Thoracic aorta (tissue), 2 donors: ENCODE data around the gene HECW1. TPM values are rescaled to one million over a fixed set of nuclear protein-coding genes. Genes with fewer than 3 reads are reported as not detected.

ENCODE experiments used
- ATAC-seq: fragments of 150-250 bp; one replicate; pipeline ENCODE4 v1.8.0; 2017; ENCODE audit warnings: low read depth; ENCODE audit not compliant: insufficient number of reproducible peaks, low FRiP score
- DNase-seq: peaks from one replicate; pipeline ENCODE4 v3.0.0-alpha.2; 2020; ENCODE audit warnings: low spot score
- H3K27ac ChIP-seq, 2 donors: fragments of 200-600 bp; sonication (generic); 1 replicate in 1 of 2; 2 replicates in 1 of 2; pipeline ENCODE4 v1.5.1; 2016; ENCODE audit warnings: mild to moderate bottlenecking in 2 of 2, moderate library complexity in 2 of 2
- H3K27me3 ChIP-seq: fragments of 200-600 bp; sonication (generic); replicated peaks from 2 replicates; pipeline ENCODE4 v1.6.0; 2016; ENCODE audit warnings: mild to moderate bottlenecking; ENCODE audit not compliant: insufficient read depth
- H3K36me3 ChIP-seq: fragments of 200-600 bp; sonication (generic); one replicate; pipeline ENCODE4 v1.5.1; 2016
- H3K4me1 ChIP-seq, 2 donors: fragments of 200-600 bp; sonication (generic); 1 replicate in 1 of 2; 2 replicates in 1 of 2; pipeline versions ENCODE4 v1.5.1 to v1.6.0; 2016; ENCODE audit warnings: low read depth in 2 of 2, mild to moderate bottlenecking in 1 of 2; ENCODE audit not compliant: control insufficient read depth in 1 of 2
- H3K4me3 ChIP-seq: fragments of 200-600 bp; sonication (generic); 2 replicates; pipeline ENCODE4 v1.5.1; 2016; ENCODE audit warnings: mild to moderate bottlenecking
- H3K9me3 ChIP-seq: fragments of 200-600 bp; sonication (generic); 2 replicates; pipeline ENCODE4 v1.5.1; 2016
- CTCF ChIP-seq: fragments of 200-600 bp; sonication (generic); IDR thresholded peaks from one replicate; pipeline ENCODE4 v1.5.1; 2019; ENCODE audit warnings: antibody characterized with exemption
- total RNA-seq, 2 donors: library from RNA; depleted of rRNA; stranded (reverse); fragments of >200 nt; gene quantifications; one replicate each; pipeline versions ENCODE4 v1.1.0 to v1.2.3, GENCODE V29; 2016

The HECW1 gene
- total RNA-seq, 2 donors from 2014 or later, result 0.28 to 2.3 TPM

GRCh38 chr7:43600056-43600455, 487.6 kb downstream of the HECW1 start:
- H3K4me3 ChIP-seq, result no peak overlapping the region
- peaks cover 12% of the 10 kb centered on the region for H3K36me3 ChIP-seq
- TF ChIP-seq CTCF, result no peak
- H3K9me3 ChIP-seq, result no peaks in the 10 kb centered on the region
- peaks cover 24 to 48% of the 10 kb centered on the region in 2 donors for H3K4me1 ChIP-seq
- H3K27ac ChIP-seq, result no peak overlapping the region
- no peak for DNase-seq
- no peak for ATAC-seq
- H3K27me3 ChIP-seq, result no peaks in the 10 kb centered on the region

- no peak for TF ChIP-seq CTCF
- no peaks in the 10 kb centered on the region for H3K9me3 ChIP-seq
- no peak for DNase-seq
These were observed 489.8 kb downstream of the HECW1 start for GRCh38 chr7:43602256-43602655.

GRCh38 chr7:43604251-43604650, 491.8 kb downstream of the HECW1 start:
- Histone ChIP-seq H3K36me3 (peaks cover 7% of the 10 kb centered on the region), H3K4me3 (no peak overlapping the region), H3K4me1 (peaks cover 16 to 37% of the 10 kb centered on the region in 2 donors), H3K27ac (no peak overlapping the region), H3K27me3 (no peaks in the 10 kb centered on the region), H3K9me3 (no peaks in the 10 kb centered on the region)
- DNase-seq, result no peak
- no peak for ATAC-seq
- no peak for TF ChIP-seq CTCF

More at GRCh38 chr7:43602256-43602655, 489.8 kb downstream of the HECW1 start:
- ATAC-seq, result no peak
- no peak overlapping the region for H3K27ac ChIP-seq
- peaks cover 12% of the 10 kb centered on the region for H3K36me3 ChIP-seq
- H3K27me3 ChIP-seq, result no peaks in the 10 kb centered on the region
- peaks cover 16 to 38% of the 10 kb centered on the region in 2 donors for H3K4me1 ChIP-seq
- no peak overlapping the region for H3K4me3 ChIP-seq

- Histone ChIP-seq H3K36me3 (peaks cover 17% of the 10 kb centered on the region), H3K4me1 (peaks cover 31 to 51% of the 10 kb centered on the region in 2 donors), H3K27me3 (no peaks in the 10 kb centered on the region), H3K27ac (peak overlapping the region; percentile 15 to 34), H3K9me3 (no peaks in the 10 kb centered on the region), H3K4me3 (no peak overlapping the region)
- TF ChIP-seq CTCF, result no peak
- DNase-seq (no peak), ATAC-seq (no peak)
These were observed 496.6 kb downstream of the HECW1 start for GRCh38 chr7:43609097-43609496.

- no peak for ATAC-seq
These were observed 499.7 kb downstream of the HECW1 start for GRCh38 chr7:43612128-43612527.

More at GRCh38 chr7:43612128-43612527, 499.7 kb downstream of the HECW1 start:
- Histone ChIP-seq H3K27ac (peak overlapping the region; percentile 16 to 56), H3K9me3 (no peaks in the 10 kb centered on the region), H3K36me3 (peaks cover 17% of the 10 kb centered on the region), H3K4me1 (peaks cover 30 to 48% of the 10 kb centered on the region in 2 donors), H3K27me3 (no peaks in the 10 kb centered on the region), H3K4me3 (peak overlapping the region; percentile 50)
- no peak for TF ChIP-seq CTCF
- DNase-seq, result no peak
